Stimulated activated CD4-positive, alpha-beta T cell treated with anti-CD3 and anti-CD28 coated beads, Interleukin-15, amount 100 ng/mL, for 24 hours (primary cell): ENCODE data around the gene CABP4.

Experiments
- DNase-seq: peaks from one replicate; pipeline ENCODE4 v3.0.0-alpha.2; 2020

Gene CABP4

GRCh38 chr11:67455054-67455453 is at the start of gene CABP4:
TSS of gene CABP4 (plus strand) at chr11:67455354. CDS start at chr11:67455424, 70 bp downstream.
- no peak for DNase-seq

- DNase-seq, result no peak
Measured at GRCh38 chr11:67405688-67406339, 49.3 kb upstream of the CABP4 start.

- no peak for DNase-seq
Measured at GRCh38 chr11:67406420-67406968, 48.7 kb upstream of the CABP4 start.

GRCh38 chr11:67406969-67407687 is 48.0 kb upstream of the CABP4 start:
- peak; percentile 49 for DNase-seq

GRCh38 chr11:67407688-67408163 is 47.4 kb upstream of the CABP4 start:
- no peak for DNase-seq

- DNase-seq, result peak; percentile 45
Measured at GRCh38 chr11:67408437-67409200, 46.5 kb upstream of the CABP4 start.

GRCh38 chr11:67409261-67409666 is 45.9 kb upstream of the CABP4 start:
- DNase-seq, result peak; percentile 81

GRCh38 chr11:67409781-67410368 is 45.3 kb upstream of the CABP4 start:
- DNase-seq, result no peak

GRCh38 chr11:67410369-67410831 is 44.8 kb upstream of the CABP4 start:
- no peak for DNase-seq

GRCh38 chr11:67410984-67411784 is 44.0 kb upstream of the CABP4 start:
- no peak for DNase-seq

- DNase-seq, result no peak
Measured at GRCh38 chr11:67411785-67412152, 43.4 kb upstream of the CABP4 start.

- DNase-seq, result no peak
Measured at GRCh38 chr11:67412495-67413179, 42.5 kb upstream of the CABP4 start.

GRCh38 chr11:67413266-67413849 is 41.8 kb upstream of the CABP4 start:
- no peak for DNase-seq

GRCh38 chr11:67415501-67416304 is 39.5 kb upstream of the CABP4 start, which contains the start of gene CARNS1:
TSS of gene CARNS1 (plus strand) at chr11:67415678. CDS start at chr11:67416200, 522 bp downstream.
- peak; percentile 41 for DNase-seq

GRCh38 chr11:67416416-67417335 is 38.5 kb upstream of the CABP4 start:
- DNase-seq, result peak; percentile 58

GRCh38 chr11:67417425-67417824 is 37.7 kb upstream of the CABP4 start:
- no peak for DNase-seq

- DNase-seq, result peak; percentile 41
Measured at GRCh38 chr11:67418476-67419281, 36.5 kb upstream of the CABP4 start.
